HG03457 (cell line): ENCODE data around the gene REV3L.
"Not testable (repeated sequence)": the region's sequence is repeated elsewhere in the genome, so short reads cannot be mapped to it uniquely, and the experiment has no call there.

Experiments used
- ATAC-seq: cut with Tn5 transposase; IDR thresholded peaks from one replicate; pipeline ENCODE4 v1.9.1; 2021; ENCODE audit warnings: moderate number of reproducible peaks; ENCODE audit not compliant: unreplicated experiment

REV3L gene

DNA sequence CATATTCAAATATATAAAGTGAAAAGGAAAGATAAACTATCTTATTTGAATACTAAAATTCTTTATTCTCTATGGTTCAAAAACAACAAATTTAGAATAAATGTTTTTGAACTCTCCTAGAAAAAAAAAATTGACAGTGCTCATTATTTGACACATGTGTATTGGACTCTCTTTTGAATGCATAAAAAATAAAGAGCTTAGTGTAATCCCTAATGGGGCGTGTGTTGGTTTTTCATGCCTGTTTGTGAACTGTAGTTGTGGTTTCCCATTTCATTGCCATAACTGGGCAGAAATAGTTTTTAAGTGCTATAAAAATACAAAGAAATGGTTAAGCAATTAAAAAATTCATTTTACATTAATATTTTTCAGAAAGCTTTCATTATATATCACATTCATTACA, 101.3 kb downstream of the REV3L start:
- no peak for ATAC-seq

DNA sequence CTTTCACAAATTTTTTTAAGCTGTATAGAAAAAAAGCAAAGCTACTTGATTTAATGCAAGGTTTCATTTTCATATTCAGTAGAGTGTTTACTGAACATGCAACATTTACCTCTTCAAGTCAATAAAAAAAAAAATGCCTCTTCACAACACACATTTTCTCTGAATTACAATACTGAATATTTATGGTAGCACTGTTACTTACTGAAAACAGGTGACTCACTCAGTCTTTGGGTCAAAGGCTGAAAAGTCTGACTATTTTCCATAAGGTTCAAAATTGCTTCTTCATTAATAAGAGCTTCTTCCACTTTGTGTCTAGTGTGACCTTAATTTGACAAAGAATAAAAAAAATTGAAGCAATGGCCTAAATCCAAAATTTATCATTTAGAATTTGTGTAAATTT, 101.9 kb downstream of the REV3L start:
- no peak for ATAC-seq

DNA sequence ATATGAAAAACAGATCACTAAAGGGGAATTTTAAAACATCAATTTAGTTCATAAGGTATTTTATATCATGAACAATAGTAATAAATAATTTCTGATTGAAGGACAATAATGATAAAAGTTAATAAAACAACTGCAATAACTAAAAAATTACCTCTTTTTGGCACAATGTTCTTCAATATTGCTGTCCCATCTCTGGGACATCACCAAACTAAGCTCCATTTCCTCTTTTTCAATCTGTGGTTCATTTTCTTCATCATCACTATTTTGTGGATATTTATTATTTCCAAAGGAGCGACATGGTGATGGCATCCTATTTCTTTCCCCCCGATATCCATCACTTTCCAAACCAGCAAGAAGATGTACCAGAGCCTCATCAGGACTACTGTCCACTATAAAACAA, 103.2 kb downstream of the REV3L start:
- ATAC-seq, result no peak

DNA sequence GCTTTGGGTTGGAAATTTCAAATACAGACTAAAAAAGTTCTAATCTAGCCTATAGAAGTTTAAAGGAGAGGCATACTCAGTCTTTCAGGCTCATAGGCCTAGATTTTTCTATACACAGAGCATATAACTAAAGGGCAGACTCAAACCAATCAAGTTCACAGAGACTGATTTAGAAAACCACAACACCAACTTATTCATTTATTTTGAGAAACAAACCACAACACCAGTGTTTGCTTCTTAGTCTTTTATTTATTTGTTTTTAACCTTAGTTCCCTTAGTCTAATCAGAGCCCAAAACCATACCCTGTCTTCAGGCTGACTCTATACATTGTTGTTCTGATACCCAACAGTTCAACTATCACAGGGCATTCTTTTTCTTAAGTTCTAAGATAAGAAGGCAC, 103.7 kb downstream of the REV3L start:
- ATAC-seq, result no peak

DNA sequence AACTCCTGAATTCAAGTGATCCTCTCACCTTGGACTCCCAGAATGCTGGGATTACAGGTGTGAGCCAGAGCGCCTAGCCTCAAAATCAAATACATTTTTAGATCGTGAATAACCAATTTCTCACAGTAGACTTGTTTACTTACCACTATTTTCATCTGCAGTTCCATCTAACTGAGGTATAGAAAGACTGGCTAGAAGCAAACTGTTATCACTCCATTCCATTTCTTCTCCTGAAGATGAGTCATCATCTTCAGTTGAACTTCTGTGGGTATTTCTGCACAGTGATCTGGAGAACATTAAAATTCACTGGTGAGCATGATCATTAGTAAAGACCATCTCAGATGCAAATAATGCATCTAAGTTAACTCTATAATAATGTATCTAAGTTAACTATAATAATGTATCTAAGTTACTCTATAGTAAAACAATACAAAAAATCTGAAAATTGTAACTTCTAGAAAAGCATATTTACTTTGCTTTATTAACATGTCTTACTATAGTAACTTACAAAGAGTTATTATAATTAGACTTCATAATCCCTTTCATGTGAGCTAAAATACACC, 105.4 kb downstream of the REV3L start:
- no peak for ATAC-seq

DNA sequence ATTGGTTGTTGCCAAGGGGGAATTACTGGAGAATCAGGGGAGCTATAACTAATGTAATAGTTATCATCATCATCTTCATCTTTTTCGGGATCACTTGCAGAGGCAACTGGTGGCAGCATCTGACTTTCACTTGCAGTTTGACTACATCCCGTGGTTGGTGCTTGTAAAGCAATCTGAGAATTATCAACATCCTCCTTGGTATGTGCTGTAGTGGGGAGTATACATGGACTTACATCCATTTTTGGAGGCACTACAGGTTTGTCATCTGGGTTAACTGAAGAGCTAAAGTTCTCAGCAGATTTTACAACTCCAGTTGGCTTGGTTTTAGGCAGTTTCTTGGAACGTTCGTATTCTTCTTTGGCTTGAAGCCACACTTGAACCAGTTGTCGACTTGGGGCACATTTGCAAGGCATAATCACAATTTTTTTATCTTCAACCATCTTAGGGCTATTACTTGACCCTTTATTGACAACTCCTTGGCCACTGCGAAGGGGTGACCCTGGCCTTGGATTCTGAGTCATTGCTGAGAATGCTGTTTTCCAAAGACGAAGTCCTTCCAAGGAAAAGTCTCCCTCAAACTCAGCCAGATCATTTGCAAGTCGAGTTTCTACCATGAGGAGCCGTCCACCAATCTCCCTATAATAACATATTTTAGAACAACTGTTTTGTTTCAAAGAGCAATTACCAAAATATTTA, 115.5 kb downstream of the REV3L start:
- ATAC-seq, result peak; percentile 81

DNA sequence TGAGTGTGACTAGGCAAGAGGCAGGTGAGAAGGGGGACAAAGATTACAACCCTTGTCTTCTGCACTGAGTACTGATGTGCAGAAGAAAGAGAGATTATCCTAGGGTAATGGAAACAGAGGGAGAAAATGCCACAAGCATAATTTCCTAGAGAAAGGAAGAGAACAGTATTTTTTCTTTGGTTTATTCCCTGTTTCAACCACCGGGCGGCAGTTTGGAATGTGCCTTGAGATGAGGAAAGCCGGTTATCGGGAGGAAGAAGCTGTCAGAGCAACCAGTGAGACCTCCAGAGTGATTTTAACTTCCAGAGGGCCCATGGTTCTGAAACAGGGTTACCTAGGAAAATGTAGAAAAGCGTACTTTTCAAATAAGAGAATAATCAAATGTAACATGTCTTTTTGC, 121.4 kb downstream of the REV3L start:
- ATAC-seq, result no peak

DNA sequence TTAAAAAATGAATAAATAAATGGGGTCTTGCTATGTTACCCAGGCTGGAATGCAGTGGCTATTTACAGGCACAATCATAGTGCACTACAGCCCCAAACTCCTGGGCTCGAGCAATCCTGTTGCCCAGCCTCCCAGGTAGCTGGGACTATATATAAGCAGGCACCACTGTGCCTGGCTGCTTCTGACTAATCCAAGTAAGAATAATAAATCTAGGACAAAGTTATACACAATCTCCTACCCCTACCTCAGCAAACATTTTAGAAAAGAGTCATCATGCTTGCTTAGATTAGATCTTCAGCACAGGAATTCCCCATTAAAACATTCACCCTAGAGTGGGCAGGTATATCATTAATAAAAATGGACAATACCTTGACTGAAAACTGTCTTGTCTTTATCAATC, 124.6 kb downstream of the REV3L start:
- ATAC-seq, result no peak

DNA sequence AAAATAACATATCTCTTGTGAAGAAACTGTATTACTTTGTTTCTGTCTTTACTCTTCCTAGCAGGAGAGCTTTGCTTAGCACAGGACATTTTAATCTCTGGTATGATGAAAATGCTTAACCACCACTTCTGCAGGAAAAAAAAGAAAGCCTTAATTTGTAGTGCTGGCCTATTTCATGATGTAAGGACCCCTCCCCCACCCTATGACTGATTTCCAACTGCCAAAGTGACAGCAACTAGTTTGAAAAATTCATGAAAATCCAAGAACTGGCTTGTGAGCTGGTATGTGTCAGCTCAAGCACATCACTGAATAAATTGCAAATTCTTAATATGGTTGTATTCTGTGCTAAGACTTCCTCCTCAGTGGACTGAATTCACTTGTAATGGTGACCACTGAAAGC, 125.3 kb downstream of the REV3L start:
- ATAC-seq, result no peak

DNA sequence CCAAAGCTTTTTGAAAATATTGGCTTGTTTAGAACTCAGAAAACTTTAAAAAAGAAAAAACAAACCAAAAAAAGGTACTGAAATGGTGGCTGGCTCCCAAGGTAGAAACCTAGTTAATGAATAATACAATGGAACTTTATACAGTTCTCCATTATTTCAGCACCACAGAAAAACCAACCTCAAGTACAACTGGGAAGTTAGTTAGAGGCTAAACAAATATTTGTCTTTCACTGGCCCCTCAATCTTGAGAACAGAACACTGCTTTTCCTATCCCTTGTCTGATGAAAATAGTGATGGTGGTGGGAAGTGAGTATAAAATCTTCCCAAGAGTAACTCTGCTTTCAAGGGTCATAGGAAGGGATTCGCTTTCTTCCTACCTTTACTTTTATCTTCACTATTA, 126.5 kb downstream of the REV3L start:
- no peak for ATAC-seq

DNA sequence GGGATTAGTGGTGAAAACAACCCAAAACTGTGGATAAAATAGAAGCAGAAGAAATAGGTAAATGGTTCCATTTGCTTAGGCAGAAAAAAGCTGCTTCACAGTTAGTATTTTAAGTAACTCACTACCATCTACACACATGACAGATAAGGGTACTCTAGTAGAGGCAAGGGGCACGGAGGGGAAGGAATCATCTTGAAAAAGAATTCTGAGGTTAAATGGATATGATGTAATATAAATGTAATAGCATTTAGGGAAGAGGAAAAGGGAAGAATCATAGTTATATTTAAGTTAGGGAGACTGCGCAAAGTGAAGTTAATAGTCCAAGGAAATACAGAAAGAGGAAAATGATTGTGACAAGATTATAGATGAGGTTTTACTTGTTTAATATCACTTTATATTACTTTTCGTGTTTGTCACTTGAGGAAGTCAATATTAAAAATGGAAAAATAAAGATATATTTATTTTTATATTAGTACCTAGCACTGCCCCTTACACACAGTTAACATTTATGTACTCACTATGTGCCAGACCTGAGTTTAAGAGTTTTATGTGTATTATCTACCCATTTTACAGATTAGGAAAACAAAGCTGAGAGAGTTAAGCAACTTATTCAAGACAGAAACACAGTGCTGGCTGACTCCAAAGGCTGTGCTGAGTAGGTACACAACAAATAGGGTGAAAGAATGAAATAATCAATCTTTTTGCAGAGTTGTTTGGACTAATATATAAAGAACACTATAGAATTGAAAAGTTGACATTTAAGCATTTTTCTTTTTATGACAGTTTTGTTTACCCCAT, 128.1 kb downstream of the REV3L start:
- ATAC-seq, result no peak

DNA sequence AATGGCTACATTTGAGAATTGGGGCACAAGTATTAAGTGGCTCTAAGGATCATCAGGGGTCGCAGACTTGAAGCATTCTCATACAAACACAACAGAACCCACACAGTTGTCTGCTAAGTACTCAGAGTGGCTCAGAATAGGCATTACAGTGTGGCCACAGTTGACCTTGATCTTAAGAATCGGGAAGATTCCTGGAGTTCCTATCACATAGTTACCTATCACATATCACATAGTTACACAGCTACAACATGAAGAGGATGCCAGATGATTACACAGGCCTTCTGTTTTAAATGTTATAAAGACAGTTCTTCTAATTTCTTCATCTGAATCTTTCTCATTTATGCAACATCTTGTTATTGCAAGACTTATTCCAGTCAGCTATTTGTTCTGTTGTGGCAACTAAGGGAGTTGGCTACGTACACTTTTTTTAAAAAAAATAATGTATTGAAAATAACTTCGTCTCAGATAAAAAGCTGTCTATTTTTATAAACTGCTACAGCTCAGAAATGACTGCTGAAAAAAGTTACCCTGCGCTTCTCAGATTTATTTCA, 129.0 kb downstream of the REV3L start:
- ATAC-seq, result no peak

DNA sequence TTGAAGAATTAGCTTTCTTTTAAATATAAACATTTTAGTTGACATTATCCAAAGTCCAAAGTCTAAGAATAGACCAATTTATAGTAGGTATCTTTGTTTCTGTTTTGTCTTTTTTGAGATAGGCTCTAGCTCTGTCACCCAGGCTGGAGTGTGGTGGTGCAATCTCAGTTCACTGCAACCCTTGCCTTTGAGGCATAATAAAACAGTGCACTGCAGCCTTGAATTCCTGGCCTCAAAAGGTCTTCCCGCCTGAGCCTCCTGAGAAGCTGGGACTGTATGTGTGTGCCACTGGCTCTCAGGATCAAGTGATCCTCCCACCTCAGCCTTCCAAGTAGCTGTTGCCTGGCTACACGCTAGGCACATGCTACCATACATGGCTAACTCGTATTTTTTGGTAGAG, 135.4 kb downstream of the REV3L start:
- no peak for ATAC-seq

DNA sequence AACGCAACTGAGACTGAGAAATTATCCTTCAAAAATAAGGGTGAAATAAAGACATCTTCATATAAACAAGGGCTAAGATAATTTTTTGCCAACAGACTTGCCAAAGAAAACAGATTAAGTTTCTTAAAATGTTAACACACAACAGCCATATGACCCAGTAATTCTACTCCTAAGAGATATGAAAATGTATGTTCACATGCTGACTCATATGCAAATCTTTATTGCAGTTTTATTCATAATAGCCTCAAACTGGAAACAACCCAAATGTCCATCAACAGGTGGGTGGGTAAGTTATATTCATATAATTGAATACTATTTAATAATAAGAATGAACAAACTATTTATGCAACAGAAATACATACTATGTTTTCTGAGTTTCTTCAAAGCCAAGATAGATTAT, 140.1 kb downstream of the REV3L start:
- no peak for ATAC-seq

DNA sequence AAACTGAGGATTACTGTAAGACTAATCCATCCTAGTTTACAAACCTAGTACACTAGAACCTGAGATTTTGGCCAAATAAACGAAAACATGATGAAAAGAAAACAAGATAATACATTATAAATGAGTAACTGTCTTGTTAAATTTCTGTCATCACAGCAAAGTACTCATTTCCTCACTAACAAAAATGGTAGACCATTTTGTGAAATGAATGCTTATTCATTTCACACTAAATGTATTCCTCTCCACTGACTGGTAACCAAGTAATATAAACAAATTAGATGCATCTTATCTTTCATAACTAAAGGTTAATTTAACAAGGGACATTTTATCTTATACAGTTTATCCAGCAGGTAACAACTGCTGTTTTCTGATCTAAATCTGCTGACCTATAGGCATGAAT, 143.7 kb downstream of the REV3L start:
- ATAC-seq, result no peak

DNA sequence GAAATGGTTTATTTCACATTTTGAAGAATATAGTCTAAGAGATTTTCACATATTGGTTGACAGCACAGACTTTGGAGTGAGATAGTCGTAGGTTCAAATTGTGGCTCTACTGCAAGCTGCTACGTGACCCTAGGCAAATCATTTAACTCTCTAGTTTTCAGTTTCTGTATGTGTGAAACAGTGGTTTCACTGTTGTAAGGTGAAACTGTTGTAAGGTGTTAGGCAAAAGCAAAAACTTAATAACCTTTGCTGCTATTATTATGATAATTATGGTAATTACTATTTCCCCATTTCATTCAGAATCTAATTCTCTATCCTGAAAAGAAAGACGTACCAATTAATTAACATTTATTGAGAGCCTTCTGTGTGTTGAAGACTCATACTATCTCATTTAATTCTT, 144.2 kb downstream of the REV3L start:
- ATAC-seq, result peak; percentile 92

DNA sequence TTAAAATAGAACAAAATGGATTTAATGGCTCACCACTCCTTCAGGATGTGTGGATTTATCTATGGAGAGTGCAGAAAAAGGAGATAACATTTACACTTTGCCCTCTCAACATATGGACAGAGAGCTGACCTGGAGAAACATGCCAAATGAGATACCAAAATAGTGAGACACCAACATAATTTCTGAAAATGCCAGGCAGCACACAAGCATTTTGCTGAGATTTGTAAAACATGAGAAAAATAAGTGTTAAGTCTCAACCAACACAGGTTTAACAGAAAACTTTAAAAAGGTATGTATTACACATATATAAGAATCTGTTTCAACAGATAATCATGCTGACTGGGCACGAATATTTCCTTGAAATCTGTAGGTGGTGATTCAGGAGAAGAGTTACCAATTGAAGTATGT, 145.2 kb downstream of the REV3L start:
- no peak for ATAC-seq

DNA sequence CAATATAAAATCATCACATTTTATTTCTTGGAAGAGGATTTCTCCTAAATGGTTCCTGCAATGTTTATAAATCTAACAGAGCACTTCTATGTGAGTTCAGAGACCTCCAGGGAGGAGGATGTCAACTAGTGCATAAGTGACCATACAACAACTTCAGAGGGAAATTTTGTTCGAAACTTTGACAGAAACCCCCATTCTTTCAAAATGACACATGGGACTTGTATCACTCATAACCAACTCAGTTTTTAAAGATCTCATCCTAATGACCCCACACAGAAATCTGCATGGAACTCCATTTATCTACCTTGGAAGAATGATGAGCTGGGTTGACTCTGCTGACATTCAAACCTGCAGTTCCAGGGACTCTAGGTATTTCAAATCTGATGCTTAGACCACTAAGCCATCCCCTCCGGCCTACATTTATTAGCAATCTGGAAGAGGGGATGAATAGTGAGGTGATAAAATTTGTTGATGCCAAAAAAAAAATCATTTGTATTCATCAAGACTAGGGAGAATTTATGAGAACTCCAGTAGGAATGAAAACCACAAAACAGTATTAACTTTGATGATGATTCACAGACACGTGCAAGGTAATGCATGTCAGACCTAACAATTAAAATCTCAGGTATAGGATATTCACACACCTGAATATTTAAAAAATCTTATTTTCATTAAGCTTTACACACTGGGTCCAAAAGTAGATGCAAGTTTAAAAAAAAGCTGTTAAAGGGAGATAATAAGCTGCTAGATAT, 153.0 kb downstream of the REV3L start:
- peak; percentile 85 for ATAC-seq

DNA sequence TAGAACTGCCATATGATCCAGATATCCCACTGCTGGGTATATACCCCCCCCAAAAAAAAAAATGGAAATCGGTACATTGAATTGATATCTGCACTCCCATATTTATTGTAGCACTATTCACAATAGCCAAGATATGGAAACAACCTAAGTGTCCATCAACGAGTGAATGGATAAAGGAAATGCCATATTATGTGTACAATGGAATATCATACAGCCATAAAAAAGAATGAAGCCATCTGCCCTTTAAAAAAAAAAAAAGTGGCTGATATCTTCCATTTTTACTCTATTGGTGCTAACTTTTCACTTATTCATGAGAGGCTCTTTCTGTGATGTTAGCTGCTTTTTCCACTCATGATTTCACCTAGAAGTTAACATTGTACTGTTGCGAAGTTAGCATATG, 156.5 kb downstream of the REV3L start:
- no peak for ATAC-seq

DNA sequence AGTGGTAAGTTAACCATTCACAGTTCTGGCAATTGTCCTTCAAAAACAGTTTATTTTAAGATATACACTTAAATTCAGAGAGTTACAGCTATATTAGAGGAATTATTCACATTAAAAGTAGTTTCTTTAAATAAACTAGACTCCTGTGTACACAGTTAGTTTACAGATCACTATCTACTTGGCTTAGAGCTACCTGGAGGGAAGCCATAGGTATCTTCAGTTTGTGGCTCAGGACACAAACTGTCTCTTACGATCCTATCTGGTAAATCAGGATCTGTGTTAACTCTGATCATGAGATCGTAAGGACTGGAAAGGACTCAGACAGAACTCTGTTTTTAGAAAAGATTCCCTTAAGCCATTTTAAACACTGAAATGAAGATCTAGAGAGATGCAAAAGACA, 160.9 kb downstream of the REV3L start:
- ATAC-seq, result no peak

DNA sequence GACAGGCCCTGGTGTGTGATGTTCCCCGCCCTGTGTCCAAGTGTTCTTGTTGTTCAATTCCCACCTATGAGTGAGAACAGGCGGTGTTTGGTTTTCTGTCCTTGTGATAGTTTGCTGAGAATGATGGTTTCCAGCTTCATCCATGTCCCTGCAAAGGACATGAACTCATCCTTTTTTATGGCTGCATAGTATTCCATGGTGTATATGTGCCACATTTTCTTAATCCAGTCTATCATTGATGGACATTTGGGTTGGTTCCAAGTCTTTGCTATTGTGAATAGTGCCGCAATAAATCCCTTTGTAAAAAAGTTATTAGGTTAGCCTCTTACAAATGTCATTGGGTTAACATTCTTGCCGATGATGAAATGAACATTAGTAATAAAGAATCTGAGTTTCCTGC, 175.1 kb downstream of the REV3L start:
- ATAC-seq, result not testable (repeated sequence)
